ENCODE data around the gene SYNDIG1.

Gene SYNDIG1

GRCh38 chr20:24672181-24672880 is 202.9 kb downstream of the SYNDIG1 start:
- in situ Hi-C loops (cut with HindIII; ENCODE audit: low pct_ligation_motif_present, low sequenced_read_pairs): no loop called here
- H3K36me3 ChIP-seq (replicated peaks): no peaks in the 10 kb centered on the region
- DNase-seq: no peak
- H3K27me3 ChIP-seq (replicated peaks): no peaks in the 10 kb centered on the region
- TF ChIP-seq CTCF (IDR thresholded peaks at IDR 0.05; ENCODE audit: low read depth, low read length, missing control alignments): no peak
- H3K4me3 ChIP-seq (ENCODE audit: low read depth, low read length): no peak overlapping the region
- H3K27ac ChIP-seq: peak overlapping the region; percentile 49

GRCh38 chr20:24672886-24673677 is 203.7 kb downstream of the SYNDIG1 start:
- peak overlapping the region; percentile 49 for H3K27ac ChIP-seq
- H3K27me3 ChIP-seq (replicated peaks): no peaks in the 10 kb centered on the region
- peak; percentile 89 for DNase-seq
- no peaks in the 10 kb centered on the region for H3K36me3 ChIP-seq (replicated peaks)
- TF ChIP-seq CTCF (IDR thresholded peaks at IDR 0.05; ENCODE audit: low read depth, low read length, missing control alignments): no peak
- in situ Hi-C loops (cut with HindIII; ENCODE audit: low pct_ligation_motif_present, low sequenced_read_pairs): no loop called here
- no peak overlapping the region for H3K4me3 ChIP-seq (ENCODE audit: low read depth, low read length)

- Histone ChIP-seq H3K4me3 (ENCODE audit: low read depth, low read length) (no peak overlapping the region), H3K36me3 (replicated peaks) (no peaks in the 10 kb centered on the region), H3K27me3 (replicated peaks) (no peaks in the 10 kb centered on the region), H3K27ac (no peak overlapping the region)
- TF ChIP-seq CTCF (IDR thresholded peaks at IDR 0.05; ENCODE audit: low read depth, low read length, missing control alignments): no peak
- in situ Hi-C loops (cut with HindIII; ENCODE audit: low pct_ligation_motif_present, low sequenced_read_pairs): no loop called here
- peak; percentile 25 for DNase-seq
These were observed 204.5 kb downstream of the SYNDIG1 start for GRCh38 chr20:24673678-24674570.

GRCh38 chr20:24674921-24675605 is 205.6 kb downstream of the SYNDIG1 start:
- Histone ChIP-seq H3K36me3 (replicated peaks) (no peaks in the 10 kb centered on the region), H3K27me3 (replicated peaks) (no peaks in the 10 kb centered on the region), H3K27ac (no peak overlapping the region), H3K4me3 (ENCODE audit: low read depth, low read length) (no peak overlapping the region)
- in situ Hi-C loops (cut with HindIII; ENCODE audit: low pct_ligation_motif_present, low sequenced_read_pairs): no loop called here
- no peak for DNase-seq
- no peak for TF ChIP-seq CTCF (IDR thresholded peaks at IDR 0.05; ENCODE audit: low read depth, low read length, missing control alignments)

- H3K4me3 ChIP-seq (ENCODE audit: low read depth, low read length): no peak overlapping the region
- no peak for TF ChIP-seq CTCF (IDR thresholded peaks at IDR 0.05; ENCODE audit: low read depth, low read length, missing control alignments)
- no peaks in the 10 kb centered on the region for H3K36me3 ChIP-seq (replicated peaks)
- H3K27ac ChIP-seq: no peak overlapping the region
- DNase-seq: no peak
- in situ Hi-C loops (cut with HindIII; ENCODE audit: low pct_ligation_motif_present, low sequenced_read_pairs): no loop called here
- no peaks in the 10 kb centered on the region for H3K27me3 ChIP-seq (replicated peaks)
These were observed 206.4 kb downstream of the SYNDIG1 start for GRCh38 chr20:24675651-24676352.

Data from brain microvascular endothelial cell (primary cell).